Left renal cortex interstitium (tissue), 4 donors: Measurements from ENCODE around the gene VEGFB. TPM values are rescaled to one million over a fixed set of nuclear protein-coding genes. Genes with fewer than 3 reads are reported as not detected.
A peak's percentile ranks its signal among the peaks of the same experiment; 100 is the strongest.

Experiments
- DNase-seq, 4 donors: peaks; one replicate each; pipeline ENCODE4 v3.0.0-alpha.2; 2013; ENCODE audit warnings: low read depth in 4 of 4, low spot score in 2 of 4, missing footprints in 1 of 4
- polyA plus RNA-seq, 4 donors: library from polyadenylated mRNA; unstranded; fragments of 120-200 nt; gene quantifications; one replicate each; pipeline ENCODE4 v1.2.1, GENCODE V29; 2013; ENCODE audit not compliant: insufficient read length in 4 of 4

VEGFB gene
- polyA plus RNA-seq, 4 donors, result 76.6 to 116 (median 99.7) TPM

GRCh38 chr11:64210301-64211020 lies 23.9 kb upstream of the VEGFB start:
- no peak for DNase-seq

DNA sequence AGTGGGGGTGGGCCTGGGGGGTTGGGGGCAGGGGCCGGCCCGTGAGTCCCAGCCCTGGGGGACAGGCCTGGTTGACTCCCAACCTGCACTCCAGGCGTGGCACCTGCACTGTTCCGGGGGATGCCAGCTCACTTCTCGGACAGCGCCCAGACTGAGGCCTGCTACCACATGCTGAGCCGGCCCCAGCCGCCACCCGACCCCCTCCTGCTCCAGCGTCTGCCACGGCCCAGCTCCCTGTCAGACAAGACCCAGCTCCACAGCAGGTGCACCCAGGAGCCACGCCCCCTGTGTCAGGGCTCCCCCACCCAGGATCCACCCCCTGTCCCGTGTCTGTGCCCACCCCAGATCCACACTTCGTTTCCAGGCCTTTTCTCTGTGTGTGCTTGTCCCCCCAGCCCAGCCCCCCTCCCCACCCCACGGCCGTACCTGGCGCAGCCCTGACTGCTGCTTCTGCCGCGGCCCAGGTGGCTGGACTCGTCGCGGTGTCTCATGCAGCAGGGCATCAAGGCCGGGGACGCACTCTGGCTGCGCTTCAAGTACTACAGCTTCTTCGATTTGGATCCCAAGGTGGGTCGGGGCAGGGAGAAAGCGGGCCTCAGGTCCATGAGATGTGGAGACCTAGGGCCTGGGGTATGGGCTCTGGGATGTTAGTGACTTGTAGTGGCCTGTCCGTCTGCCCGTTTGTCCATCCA lies 23.1 kb upstream of the VEGFB start:
- no peak for DNase-seq

- no peak for DNase-seq
These were observed 17.5 kb upstream of the VEGFB start for GRCh38 chr11:64216879-64217278.

DNA sequence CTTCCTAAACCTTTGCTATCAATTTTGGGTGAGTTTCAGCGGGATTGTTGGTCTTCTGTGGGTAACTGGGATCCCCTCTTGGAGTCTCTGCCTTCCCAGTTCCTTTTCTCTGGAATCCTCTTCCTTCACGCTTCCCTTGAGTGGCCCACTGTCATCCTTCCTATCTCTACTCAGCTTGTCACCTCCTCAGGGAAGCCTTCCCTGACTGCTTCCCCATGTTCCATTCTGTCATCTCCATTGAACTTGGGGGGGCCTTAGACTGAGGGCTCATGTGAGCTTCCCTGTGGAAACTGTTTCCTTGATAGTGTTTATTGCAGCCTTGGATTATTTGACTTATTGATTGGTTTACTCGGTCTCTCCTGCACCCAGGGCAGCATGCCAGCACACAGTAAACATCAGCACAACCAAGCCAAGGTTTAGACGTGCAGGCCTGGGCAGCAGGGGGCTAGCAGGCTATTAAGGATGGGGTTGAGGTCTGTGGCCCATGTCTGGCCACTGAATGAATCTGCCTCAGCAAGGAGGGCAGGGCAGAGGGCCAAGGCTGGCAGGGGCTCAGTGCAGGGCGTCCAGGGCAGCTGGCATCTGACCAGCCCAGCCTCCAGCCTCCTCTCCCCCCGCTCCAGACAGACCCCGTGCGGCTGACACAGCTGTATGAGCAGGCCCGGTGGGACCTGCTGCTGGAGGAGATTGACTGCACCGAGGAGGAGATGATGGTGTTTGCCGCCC lies 15.6 kb upstream of the VEGFB start:
- no peak for DNase-seq

- no peak for DNase-seq
These were observed 15.1 kb upstream of the VEGFB start for GRCh38 chr11:64219354-64219684.

GRCh38 chr11:64219755-64220154 lies 14.6 kb upstream of the VEGFB start:
- DNase-seq, result no peak

DNA sequence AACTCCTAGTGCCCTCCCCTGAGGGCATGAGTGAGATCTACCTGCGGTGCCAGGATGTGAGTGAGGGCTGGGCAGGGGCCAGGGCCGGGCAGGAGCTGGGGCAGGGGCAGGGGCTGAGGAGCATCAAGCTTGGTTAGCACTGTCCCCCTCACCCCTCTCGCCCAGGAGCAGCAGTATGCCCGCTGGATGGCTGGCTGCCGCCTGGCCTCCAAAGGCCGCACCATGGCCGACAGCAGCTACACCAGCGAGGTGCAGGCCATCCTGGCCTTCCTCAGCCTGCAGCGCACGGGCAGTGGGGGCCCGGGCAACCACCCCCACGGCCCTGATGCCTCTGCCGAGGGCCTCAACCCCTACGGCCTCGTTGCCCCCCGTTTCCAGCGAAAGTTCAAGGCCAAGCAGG lies 14.1 kb upstream of the VEGFB start:
- no peak for DNase-seq

DNA sequence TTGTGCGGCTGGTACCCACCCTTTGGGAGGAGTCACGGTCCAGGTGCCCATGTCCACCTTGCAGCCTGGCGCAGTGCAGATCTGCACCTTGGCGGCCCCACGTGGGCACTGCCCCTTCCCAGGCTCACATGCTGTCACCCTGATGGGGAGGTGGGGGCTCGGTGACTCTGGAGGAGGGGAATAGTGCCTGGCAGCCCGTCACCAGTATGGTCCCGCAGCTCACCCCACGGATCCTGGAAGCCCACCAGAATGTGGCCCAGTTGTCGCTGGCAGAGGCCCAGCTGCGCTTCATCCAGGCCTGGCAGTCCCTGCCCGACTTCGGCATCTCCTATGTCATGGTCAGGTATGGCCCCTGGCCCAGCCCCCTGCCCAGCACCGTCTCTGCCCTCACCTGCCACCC lies 13.6 kb upstream of the VEGFB start:
- no peak for DNase-seq

GRCh38 chr11:64222651-64223000 lies 11.8 kb upstream of the VEGFB start:
- DNase-seq, result no peak

GRCh38 chr11:64223001-64223651 lies 11.3 kb upstream of the VEGFB start:
- DNase-seq, result no peak

DNA sequence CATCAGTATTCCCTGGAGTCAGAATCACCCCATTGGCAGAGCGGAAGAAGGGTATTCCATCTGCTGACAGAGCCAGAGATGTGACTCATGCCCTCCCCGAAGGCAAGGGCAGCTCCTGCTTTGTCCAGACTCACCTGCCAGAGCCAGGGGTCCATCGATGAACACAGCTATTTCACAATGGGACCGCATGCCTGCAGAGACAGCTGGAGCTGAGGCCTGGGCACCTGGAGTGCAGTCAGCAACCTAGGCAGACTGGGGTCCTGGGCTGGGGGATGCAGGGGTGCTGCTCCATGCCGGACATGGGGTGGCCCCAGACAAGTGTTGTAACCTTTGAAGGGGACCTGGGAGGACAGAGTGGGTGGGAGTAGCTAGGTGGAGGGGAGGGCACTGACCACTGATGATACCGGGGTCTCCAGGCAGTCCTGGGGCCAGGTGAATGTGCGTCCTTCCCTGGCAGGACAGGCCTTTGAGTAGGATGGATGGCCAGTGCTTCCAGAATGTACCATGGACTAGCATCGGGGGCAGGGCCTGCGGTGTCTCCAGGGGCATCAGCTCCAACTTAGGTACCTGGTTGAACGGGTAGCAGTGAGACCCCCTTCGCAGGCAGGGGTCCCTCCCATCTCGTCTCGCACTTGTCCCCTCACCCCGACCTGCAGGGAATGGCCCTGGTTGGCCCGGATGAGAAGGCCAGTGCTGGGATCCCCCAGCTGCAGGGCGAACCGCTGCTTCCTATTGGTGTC lies 10.1 kb upstream of the VEGFB start:
- no peak for DNase-seq

DNA sequence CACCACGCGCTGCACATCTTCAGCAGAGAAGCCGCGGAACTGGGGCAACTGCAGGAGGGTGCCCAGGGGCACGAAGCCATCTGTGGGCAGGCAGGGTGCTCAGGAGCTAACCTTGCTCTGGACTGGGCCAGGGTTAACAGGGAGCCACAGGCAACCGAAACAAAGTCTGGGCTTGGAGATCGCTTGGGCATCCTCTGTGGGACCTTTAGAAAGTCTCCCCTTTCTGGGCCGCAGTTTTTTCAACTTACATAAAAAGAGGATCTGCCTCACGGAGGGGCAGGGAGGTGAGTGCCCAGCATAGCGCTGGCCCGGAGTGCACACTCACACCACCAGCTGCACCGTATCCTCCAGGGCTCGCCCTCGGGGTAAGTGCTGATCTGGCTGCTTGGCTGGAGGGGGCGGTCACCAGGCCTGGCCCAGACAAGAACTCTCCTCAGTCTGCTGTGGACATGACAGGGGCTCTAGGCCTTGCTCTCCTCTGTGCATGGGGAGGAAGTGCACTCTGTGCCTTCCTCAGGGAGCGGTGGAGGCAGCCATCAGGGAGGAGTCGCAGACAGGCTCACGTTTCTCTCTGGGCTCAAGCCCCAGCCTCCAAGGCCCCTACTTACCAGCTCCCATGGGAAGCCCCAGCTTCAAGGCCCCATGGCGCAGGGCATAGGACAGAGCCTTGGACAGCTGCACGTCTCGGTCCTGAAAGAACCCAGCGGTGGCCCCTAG lies 9.3 kb upstream of the VEGFB start:
- no peak for DNase-seq

DNA sequence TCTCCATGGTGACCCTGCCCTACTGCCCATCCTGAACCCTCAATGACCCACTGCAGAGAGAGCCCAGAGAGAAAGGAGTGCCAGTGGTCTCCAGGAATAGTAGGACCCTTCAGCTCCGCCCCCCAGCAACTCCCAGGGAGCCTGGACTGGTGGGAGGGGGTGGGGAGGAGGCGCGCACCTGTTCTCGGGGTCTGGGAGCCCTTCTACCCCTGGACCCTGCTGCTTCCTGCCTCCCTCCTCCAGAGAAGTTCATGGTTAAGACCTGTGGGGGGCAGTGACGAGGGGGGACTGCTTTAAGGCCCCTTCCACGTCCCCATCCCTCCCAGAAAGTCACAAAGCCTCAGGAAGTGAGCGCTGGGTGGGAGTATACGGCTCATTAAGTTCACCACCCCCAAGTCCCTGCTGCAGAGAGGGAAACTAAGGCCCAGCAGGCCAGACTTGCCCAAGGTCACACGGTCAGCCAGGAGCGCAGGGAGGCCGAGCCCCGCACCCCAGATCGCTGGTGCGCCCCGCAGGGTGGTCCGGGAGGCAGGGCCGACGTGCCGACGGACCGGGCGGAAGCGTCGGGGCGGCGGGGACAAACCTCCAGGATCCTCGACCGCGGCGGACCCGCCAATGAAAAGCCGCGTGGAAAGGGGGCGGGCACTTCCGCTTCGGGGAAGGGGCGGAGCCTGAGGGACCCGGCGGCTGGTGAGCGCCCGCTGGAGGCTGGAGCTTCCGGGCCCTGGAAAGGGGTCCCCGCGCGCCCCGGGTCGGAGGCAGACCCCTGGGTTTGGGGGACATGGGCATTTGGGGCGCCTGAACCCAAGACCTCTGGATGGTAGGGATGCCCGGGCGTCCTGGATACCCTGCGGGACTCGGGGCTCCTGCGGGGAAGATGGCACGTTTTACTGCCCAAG lies 8.5 kb upstream of the VEGFB start, which contains the start of the genes NUDT22 and TRPT1:
TSS of gene NUDT22 (plus strand) at position 667 of the 899 bp plus-strand sequence. CDS start 379 bp downstream, outside the sequence.
TSS of gene TRPT1 (minus strand) at position 579 of the 899 bp plus-strand sequence. CDS start at position 253, 326 bp downstream.
- DNase-seq, result peak in 2 of 4 donors; percentile 82 to 83

DNA sequence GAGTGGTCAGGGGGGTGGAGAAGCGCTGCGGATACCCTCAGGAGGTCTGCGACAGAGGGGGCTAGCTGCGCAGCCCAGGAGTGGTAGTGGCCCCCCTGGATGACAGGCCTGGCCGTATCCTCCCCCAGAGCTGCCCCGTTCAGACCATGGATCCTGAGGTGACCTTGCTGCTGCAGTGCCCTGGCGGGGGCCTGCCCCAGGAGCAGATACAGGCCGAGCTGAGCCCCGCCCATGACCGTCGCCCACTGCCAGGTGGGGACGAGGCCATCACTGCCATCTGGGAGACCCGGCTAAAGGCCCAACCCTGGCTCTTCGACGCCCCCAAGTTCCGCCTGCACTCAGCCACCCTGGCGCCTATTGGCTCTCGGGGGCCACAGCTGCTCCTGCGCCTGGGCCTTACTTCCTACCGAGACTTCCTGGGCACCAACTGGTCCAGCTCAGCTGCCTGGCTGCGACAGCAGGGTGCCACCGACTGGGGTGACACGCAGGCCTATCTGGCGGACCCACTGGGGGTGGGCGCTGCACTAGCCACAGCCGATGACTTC lies 7.8 kb upstream of the VEGFB start:
- DNase-seq, result no peak

GRCh38 chr11:64227405-64227956 lies 6.9 kb upstream of the VEGFB start:
- DNase-seq, result no peak

- no peak for DNase-seq
These were observed 5.2 kb upstream of the VEGFB start for GRCh38 chr11:64229090-64229743.

DNA sequence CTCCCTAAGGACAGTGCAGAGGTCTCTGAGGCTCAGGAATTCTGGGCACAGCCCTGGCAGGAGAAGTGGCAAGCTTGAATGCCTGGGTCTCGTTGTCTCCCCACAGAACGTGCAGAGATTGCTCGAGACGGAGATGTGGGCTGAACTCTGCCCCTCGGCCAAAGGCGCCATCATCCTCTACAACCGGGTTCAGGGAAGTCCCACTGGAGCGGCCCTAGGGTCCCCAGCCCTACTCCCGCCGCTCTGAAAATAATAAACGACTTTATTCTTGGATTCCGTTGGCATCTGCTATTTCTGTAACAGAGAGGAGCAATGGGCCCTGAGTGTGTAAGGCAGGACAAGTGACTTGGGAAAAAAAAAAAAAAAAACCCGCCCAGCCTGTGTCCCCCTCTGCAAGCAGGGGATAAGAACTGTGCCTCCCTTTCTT lies 4.6 kb upstream of the VEGFB start:
- no peak for DNase-seq
